PC-3 (cell line): Measurements from ENCODE around the gene LOC101059915.

ENCODE experiments used
- EZH2 ChIP-seq: fragments of 300-600 bp; sonication (generic); IDR thresholded peaks from one replicate; pipeline ENCODE4 v1.6.1; 2017; ENCODE audit warnings: antibody characterized with exemption, mild to moderate bottlenecking, low read length; ENCODE audit not compliant: unreplicated experiment
- EZH2phosphoT487 ChIP-seq: fragments of 300-600 bp; sonication (generic); IDR thresholded peaks from 2 replicates; pipeline ENCODE4 v1.6.1; 2018; ENCODE audit warnings: mild to moderate bottlenecking, antibody characterized with exemption, low read length, borderline replicate concordance
- TF ChIP-seq, protein P1 (sequence below): fragments of 300-600 bp; sonication (generic); conservative IDR thresholded peaks from 2 replicates; pipeline ENCODE4 v1.5.1; 2017; ENCODE audit warnings: antibody characterized with exemption, low read depth, mild to moderate bottlenecking, low read length

DNA sequence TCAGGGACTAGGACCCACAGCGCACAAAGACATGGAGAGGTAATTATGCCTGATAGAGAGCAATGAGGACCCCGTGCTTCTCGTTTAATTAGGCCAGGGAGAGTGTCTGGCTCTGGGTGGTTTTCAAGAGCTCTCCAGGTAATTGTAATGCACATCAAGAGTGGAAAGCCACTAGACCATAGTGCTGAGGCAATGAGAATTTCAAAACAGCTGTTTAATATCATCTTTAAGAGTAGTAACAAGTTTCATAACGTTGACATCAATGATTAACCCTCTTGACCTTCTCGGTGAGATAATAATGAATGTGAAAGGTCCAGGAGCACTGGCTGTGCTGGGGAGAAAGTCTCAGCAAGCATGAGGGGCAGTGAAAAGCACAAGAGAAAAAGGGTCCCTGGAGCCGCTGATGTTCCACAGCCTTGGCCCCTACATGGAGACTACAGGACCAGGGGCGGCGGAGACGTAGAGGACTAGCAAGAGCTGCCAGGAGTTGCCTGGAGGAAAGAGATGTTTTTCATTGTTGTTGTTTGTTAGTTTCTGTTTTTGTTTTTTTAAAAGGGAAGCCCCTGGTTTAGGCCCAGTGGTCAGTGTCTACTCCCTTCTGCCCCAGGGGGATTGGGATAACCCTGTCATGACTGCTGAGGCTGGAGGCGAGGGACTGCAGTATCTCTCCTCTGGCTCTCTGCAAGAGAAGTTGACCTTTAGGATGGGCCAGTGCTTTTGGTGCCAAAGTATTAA lies 34.3 kb upstream of the LOC101059915 start:
- TF ChIP-seq EZH2 (no peak), EZH2phosphoT487 (no peak)
- TF ChIP-seq, protein P1, sequence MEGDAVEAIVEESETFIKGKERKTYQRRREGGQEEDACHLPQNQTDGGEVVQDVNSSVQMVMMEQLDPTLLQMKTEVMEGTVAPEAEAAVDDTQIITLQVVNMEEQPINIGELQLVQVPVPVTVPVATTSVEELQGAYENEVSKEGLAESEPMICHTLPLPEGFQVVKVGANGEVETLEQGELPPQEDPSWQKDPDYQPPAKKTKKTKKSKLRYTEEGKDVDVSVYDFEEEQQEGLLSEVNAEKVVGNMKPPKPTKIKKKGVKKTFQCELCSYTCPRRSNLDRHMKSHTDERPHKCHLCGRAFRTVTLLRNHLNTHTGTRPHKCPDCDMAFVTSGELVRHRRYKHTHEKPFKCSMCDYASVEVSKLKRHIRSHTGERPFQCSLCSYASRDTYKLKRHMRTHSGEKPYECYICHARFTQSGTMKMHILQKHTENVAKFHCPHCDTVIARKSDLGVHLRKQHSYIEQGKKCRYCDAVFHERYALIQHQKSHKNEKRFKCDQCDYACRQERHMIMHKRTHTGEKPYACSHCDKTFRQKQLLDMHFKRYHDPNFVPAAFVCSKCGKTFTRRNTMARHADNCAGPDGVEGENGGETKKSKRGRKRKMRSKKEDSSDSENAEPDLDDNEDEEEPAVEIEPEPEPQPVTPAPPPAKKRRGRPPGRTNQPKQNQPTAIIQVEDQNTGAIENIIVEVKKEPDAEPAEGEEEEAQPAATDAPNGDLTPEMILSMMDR = no peak
